ENCODE data around the gene NNMT.

GRCh38 chr11:114340311-114341131 lies 44.3 kb downstream of the NNMT start:
- peak; percentile 73 to 74 for TF ChIP-seq CTCF (IDR thresholded peaks at IDR 0.05; ENCODE audit: extremely low read depth in 1 of 2, insufficient read depth in 1 of 2, low read depth in 1 of 2, low read length in 2 of 2)
- no peak for TF ChIP-seq POLR2AphosphoS5 (IDR thresholded peaks at IDR 0.05; ENCODE audit: insufficient read depth, low read depth, low read length)
- TF ChIP-seq FOS (IDR thresholded peaks at IDR 0.05; ENCODE audit: borderline replicate concordance, insufficient read depth, low read length), result no peak
- TF ChIP-seq POLR2A (IDR thresholded peaks at IDR 0.05; ENCODE audit: low read depth, low read length), result no peak
- no peak for TF ChIP-seq EZH2 (IDR thresholded peaks at IDR 0.05; ENCODE audit: borderline replicate concordance, low read depth, low read length, severe bottlenecking)

All from endothelial cell of umbilical vein (primary cell).